H9 (cell line): ENCODE measurements around the gene RASIP1. TPM values are rescaled to one million over a fixed set of nuclear protein-coding genes. Genes with fewer than 3 reads are reported as not detected.

Experiments
- DNase-seq: peaks from one replicate; pipeline ENCODE4 v3.0.0-alpha.2; 2017
- H2AFZ ChIP-seq: one replicate; pipeline ENCODE4 v1.6.1; 2013; ENCODE audit warnings: mild to moderate bottlenecking, low read length, control low read depth, moderate library complexity
- H2AK5ac ChIP-seq: 2 replicates; pipeline ENCODE4 v1.6.1; 2013; ENCODE audit warnings: low read length, control low read depth, mixed read lengths; ENCODE audit not compliant: insufficient read length
- H2BK120ac ChIP-seq: one replicate; pipeline ENCODE4 v1.6.1; 2013; ENCODE audit warnings: low read depth, mild to moderate bottlenecking, low read length, control low read depth, inconsistent platforms; ENCODE audit not compliant: poor library complexity, severe bottlenecking
- H2BK12ac ChIP-seq: 2 replicates; pipeline ENCODE4 v1.6.1; 2013; ENCODE audit warnings: low read length, control low read depth, mixed read lengths, low read depth; ENCODE audit not compliant: insufficient read length
- H2BK15ac ChIP-seq: 2 replicates; pipeline ENCODE4 v1.6.1; 2013; ENCODE audit warnings: low read depth, low read length, control low read depth
- H2BK20ac ChIP-seq: one replicate; pipeline ENCODE4 v1.6.1; 2013; ENCODE audit warnings: low read depth, mild to moderate bottlenecking, low read length, control low read depth, inconsistent platforms; ENCODE audit not compliant: poor library complexity, severe bottlenecking
- H2BK5ac ChIP-seq: 2 replicates; pipeline ENCODE4 v1.6.1; 2013; ENCODE audit warnings: low read length, control low read depth, mixed read lengths; ENCODE audit not compliant: insufficient read length
- H3K14ac ChIP-seq: 2 replicates; pipeline ENCODE4 v1.6.1; 2013; ENCODE audit warnings: low read length, control low read depth; ENCODE audit not compliant: insufficient read depth
- H3K18ac ChIP-seq: 2 replicates; pipeline ENCODE4 v1.6.1; 2013; ENCODE audit warnings: low read depth, mild to moderate bottlenecking, mixed read lengths, low read length, control low read depth; ENCODE audit not compliant: insufficient read length
- H3K23ac ChIP-seq: 2 replicates; pipeline ENCODE4 v1.6.1; 2013; ENCODE audit warnings: low read length, control low read depth, mixed read lengths, low read depth; ENCODE audit not compliant: insufficient read length
- H3K23me2 ChIP-seq: 2 replicates; pipeline ENCODE4 v1.6.1; 2013; ENCODE audit warnings: low read depth, mild to moderate bottlenecking, mixed read lengths, low read length, control low read depth; ENCODE audit not compliant: insufficient read length, poor library complexity, severe bottlenecking
- H3K27ac ChIP-seq: 2 replicates; pipeline ENCODE4 v1.5.1; 2013; ENCODE audit warnings: low read length, control low read depth, mixed read lengths, low read depth; ENCODE audit not compliant: insufficient read length
- H3K27me3 ChIP-seq: 2 replicates; pipeline ENCODE4 v1.6.1; 2013; ENCODE audit warnings: low read length, control low read depth, inconsistent platforms; ENCODE audit not compliant: insufficient read depth
- H3K4ac ChIP-seq: 2 replicates; pipeline ENCODE4 v1.6.1; 2013; ENCODE audit warnings: low read depth, mild to moderate bottlenecking, control low read depth, inconsistent platforms, low read length, moderate library complexity
- H3K4me1 ChIP-seq: 2 replicates; pipeline ENCODE4 v1.6.1; 2013; ENCODE audit warnings: low read length, control low read depth, inconsistent platforms; ENCODE audit not compliant: insufficient read depth
- H3K4me2 ChIP-seq: 2 replicates; pipeline ENCODE4 v1.6.1; 2013; ENCODE audit warnings: low read length, control low read depth, mixed read lengths; ENCODE audit not compliant: insufficient read length, insufficient read depth
- H3K56ac ChIP-seq: 2 replicates; pipeline ENCODE4 v1.6.1; 2013; ENCODE audit warnings: low read depth, mild to moderate bottlenecking, mixed read lengths, low read length, control low read depth; ENCODE audit not compliant: insufficient read length
- H3K79me1 ChIP-seq: 2 replicates; pipeline ENCODE4 v1.6.1; 2013; ENCODE audit warnings: low read depth, mild to moderate bottlenecking, moderate library complexity, low read length, control low read depth, inconsistent platforms; ENCODE audit not compliant: insufficient read depth, poor library complexity, severe bottlenecking
- H3K79me2 ChIP-seq: 2 replicates; pipeline ENCODE4 v1.6.1; 2013; ENCODE audit warnings: low read length, control low read depth, inconsistent platforms; ENCODE audit not compliant: insufficient read depth
- H3K9ac ChIP-seq: 2 replicates; pipeline ENCODE4 v1.6.1; 2013; ENCODE audit warnings: low read length, control low read depth, mixed read lengths; ENCODE audit not compliant: insufficient read length; ENCODE audit errors: extremely low read depth
- H3K9me3 ChIP-seq: one replicate; pipeline ENCODE4 v1.6.1; 2013; ENCODE audit warnings: low read depth, low read length, inconsistent platforms; ENCODE audit not compliant: control insufficient read depth
- H3T11ph ChIP-seq: one replicate; pipeline ENCODE4 v1.6.1; 2013; ENCODE audit warnings: mild to moderate bottlenecking, low read length, control low read depth, inconsistent platforms
- H4K20me1 ChIP-seq: one replicate; pipeline ENCODE4 v1.6.1; 2013; ENCODE audit not compliant: control insufficient read depth, insufficient read length, insufficient read depth
- H4K5ac ChIP-seq: 2 replicates; pipeline ENCODE4 v1.6.1; 2013; ENCODE audit warnings: low read depth, mild to moderate bottlenecking, mixed read lengths, low read length, control low read depth; ENCODE audit not compliant: insufficient read length
- H4K8ac ChIP-seq: replicated peaks from 2 replicates; pipeline ENCODE4 v1.6.1; 2013; ENCODE audit warnings: low read length, control low read depth, mixed read lengths, low read depth; ENCODE audit not compliant: insufficient read length
- H4K91ac ChIP-seq: 2 replicates; pipeline ENCODE4 v1.6.1; 2013; ENCODE audit warnings: low read depth, mild to moderate bottlenecking, moderate library complexity, mixed read lengths, low read length, control low read depth; ENCODE audit not compliant: insufficient read length
- H3K27ac Mint-ChIP-seq, 3 experiments: 2 replicates in 2 of 3; 3 replicates in 1 of 3; pipeline ENCODE4 v1.8.0; 2020 to 2021; ENCODE audit warnings: mixed read lengths in 3 of 3, mild to moderate bottlenecking in 1 of 3, moderate library complexity in 1 of 3
- H3K27me3 Mint-ChIP-seq: 2 replicates; pipeline ENCODE4 v1.8.0; 2021; ENCODE audit warnings: low read depth, mild to moderate bottlenecking, moderate library complexity, mixed read lengths
- H3K36me3 Mint-ChIP-seq, 3 experiments: 2 replicates in 2 of 3; 3 replicates in 1 of 3; pipeline ENCODE4 v1.8.0; 2020 to 2021; ENCODE audit warnings: low read depth in 3 of 3, mixed read lengths in 3 of 3; ENCODE audit not compliant: insufficient read depth in 1 of 3
- H3K4me1 Mint-ChIP-seq, 2 experiments: 2 replicates each; pipeline ENCODE4 v1.8.0; 2020; ENCODE audit warnings: mixed read lengths in 2 of 2
- H3K4me3 Mint-ChIP-seq, 2 experiments: 2 replicates in 1 of 2; 3 replicates in 1 of 2; pipeline ENCODE4 v1.8.0; 2020 to 2021; ENCODE audit warnings: mild to moderate bottlenecking in 2 of 2, mixed read lengths in 2 of 2, moderate library complexity in 1 of 2
- H3K9me3 Mint-ChIP-seq, 2 experiments: 2 replicates in 1 of 2; 3 replicates in 1 of 2; pipeline ENCODE4 v1.8.0; 2020; ENCODE audit warnings: mild to moderate bottlenecking in 2 of 2, mixed read lengths in 2 of 2, moderate library complexity in 1 of 2
- WGBS: extraction: QIAGEN DNeasy Blood & Tissue Kit; methylation state at CpG from one replicate; pipeline ENCODE4 v1.1.7; 2013; ENCODE audit warnings: missing lambda C conversion rate, low lambda C conversion rate, mixed read lengths; ENCODE audit not compliant: insufficient read length; ENCODE audit errors: extremely low coverage; 5-methylcytosine and 5-hydroxymethylcytosine counted together
- total RNA-seq: library from RNA; stranded (reverse); gene quantifications from 2 replicates; pipeline ENCODE4 v1.2.1, GENCODE V29; 2021
- TF ChIP-seq, protein P1 (sequence below): fragments of 200-600 bp; sonication (generic); conservative IDR thresholded peaks from 3 replicates; pipeline ENCODE4 v1.8.0; 2021; ENCODE audit warnings: antibody characterized with exemption, mild to moderate bottlenecking

RASIP1 gene
- total RNA-seq, 1 experiment from 2014 or later: 2.4 TPM

DNA sequence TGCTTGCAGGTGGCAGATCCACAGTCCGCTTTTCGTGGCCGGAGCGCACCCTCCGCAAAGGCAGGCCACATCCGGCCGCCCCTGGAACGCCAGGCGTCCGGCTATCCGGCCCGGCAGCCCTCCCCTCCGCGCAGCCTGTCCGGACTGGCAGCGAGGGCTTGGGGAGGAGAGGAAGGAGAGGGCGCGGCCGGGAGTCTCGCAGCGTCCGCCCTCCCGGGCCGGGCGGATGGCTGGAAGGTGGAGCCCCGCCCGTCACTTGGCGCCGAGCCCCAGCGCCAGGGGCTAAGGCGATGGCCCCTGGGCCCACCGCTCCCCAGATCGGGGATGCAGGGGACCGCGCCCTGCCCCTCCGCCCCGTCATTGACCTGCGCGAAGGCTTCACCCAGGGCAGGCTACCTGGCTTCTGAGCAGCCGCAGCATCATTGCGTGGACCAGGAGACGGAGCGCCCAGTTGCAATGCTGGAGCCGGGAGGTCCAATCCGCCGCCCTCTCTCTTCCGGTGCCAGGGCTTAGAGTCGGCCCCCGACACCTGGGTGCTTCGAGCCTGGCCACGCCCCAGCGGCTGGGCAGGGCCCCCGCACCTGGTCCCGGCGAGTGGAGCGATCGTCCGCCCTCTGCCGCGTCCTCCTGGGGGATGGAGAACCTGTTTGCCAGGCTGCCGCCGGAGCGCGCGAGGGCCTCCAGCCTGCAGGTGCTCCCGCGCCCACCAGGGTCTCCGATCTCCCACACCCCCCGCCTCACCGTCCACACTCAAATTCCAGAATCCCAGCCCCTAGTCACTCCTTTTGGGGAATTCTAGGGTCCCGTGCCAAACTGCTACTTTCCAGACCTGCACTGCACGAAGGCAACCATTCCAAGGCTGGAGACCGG is 12.3 kb upstream of the RASIP1 start, which contains the start of gene FUT1:
Gene FUT1, minus strand, starts transcription at position 146 of the 870 bp plus-strand sequence. CDS start 1,360 bp downstream, outside the sequence.
- Histone ChIP-seq H3K18ac (peak within 1 kb of the TSS; percentile 82), H3K79me1 (peaks cover 6% of the 10 kb centered on the region), H3K27ac (no peak within 1 kb of the TSS), H2AK5ac (no peak within 1 kb of the TSS), H3K4me1 (peaks cover 12% of the 10 kb centered on the region; the same call in 1 of the 2 replicates), H3T11ph (no peak within 1 kb of the TSS), H4K91ac (no peak within 1 kb of the TSS), H3K4me2 (peak within 1 kb of the TSS; percentile 97), H2BK12ac (no peak within 1 kb of the TSS), H2BK15ac (no peak within 1 kb of the TSS), H3K9me3 (no peaks in the 10 kb centered on the region), H3K4ac (no peak within 1 kb of the TSS), H3K56ac (no peak within 1 kb of the TSS), H2BK20ac (no peak within 1 kb of the TSS), H4K20me1 (no peaks in the 10 kb centered on the region), H3K14ac (peak within 1 kb of the TSS; percentile 81), H3K79me2 (peaks cover 4% of the 10 kb centered on the region; the same call in 1 of the 2 replicates), H2BK5ac (no peak within 1 kb of the TSS), H3K23ac (no peak within 1 kb of the TSS), H3K23me2 (peaks cover 8% of the 10 kb centered on the region), H2AFZ (no peak within 1 kb of the TSS), H3K9ac (peak within 1 kb of the TSS; percentile 67), H3K27me3 (no peaks in the 10 kb centered on the region), H4K5ac (no peak within 1 kb of the TSS), H4K8ac (no peak within 1 kb of the TSS), H2BK120ac (no peak within 1 kb of the TSS)
- Mint-ChIP-seq H3K4me3 (peak within 1 kb of the TSS; percentile 84 to 94), H3K27ac (peak within 1 kb of the TSS; percentile 82 to 93 (median 88); a peak in 5 of 7 replicates), H3K9me3 (no peaks in the 10 kb centered on the region; a peak in 1 of 5 replicates), H3K27me3 (peaks cover 10% of the 10 kb centered on the region), H3K36me3 (peaks cover 21 to 31% (median 30%) of the 10 kb centered on the region in 3 experiments; a peak in 6 of 7 replicates), H3K4me1 (peaks cover 34 to 53% of the 10 kb centered on the region in 2 experiments)
- no CpG with 5 or more reads among the region's 73 CpGs for whole genome bisulfite sequencing
- peak; percentile 97 for DNase-seq
- TF ChIP-seq, protein P1, sequence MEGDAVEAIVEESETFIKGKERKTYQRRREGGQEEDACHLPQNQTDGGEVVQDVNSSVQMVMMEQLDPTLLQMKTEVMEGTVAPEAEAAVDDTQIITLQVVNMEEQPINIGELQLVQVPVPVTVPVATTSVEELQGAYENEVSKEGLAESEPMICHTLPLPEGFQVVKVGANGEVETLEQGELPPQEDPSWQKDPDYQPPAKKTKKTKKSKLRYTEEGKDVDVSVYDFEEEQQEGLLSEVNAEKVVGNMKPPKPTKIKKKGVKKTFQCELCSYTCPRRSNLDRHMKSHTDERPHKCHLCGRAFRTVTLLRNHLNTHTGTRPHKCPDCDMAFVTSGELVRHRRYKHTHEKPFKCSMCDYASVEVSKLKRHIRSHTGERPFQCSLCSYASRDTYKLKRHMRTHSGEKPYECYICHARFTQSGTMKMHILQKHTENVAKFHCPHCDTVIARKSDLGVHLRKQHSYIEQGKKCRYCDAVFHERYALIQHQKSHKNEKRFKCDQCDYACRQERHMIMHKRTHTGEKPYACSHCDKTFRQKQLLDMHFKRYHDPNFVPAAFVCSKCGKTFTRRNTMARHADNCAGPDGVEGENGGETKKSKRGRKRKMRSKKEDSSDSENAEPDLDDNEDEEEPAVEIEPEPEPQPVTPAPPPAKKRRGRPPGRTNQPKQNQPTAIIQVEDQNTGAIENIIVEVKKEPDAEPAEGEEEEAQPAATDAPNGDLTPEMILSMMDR: peak; percentile 53
